ENCODE measurements around the gene VIL1. TPM values are rescaled to one million over a fixed set of nuclear protein-coding genes. Genes with fewer than 3 reads are reported as not detected.

The VIL1 gene
- total RNA-seq, 1 experiment from 2014 or later, result not detected

DNA sequence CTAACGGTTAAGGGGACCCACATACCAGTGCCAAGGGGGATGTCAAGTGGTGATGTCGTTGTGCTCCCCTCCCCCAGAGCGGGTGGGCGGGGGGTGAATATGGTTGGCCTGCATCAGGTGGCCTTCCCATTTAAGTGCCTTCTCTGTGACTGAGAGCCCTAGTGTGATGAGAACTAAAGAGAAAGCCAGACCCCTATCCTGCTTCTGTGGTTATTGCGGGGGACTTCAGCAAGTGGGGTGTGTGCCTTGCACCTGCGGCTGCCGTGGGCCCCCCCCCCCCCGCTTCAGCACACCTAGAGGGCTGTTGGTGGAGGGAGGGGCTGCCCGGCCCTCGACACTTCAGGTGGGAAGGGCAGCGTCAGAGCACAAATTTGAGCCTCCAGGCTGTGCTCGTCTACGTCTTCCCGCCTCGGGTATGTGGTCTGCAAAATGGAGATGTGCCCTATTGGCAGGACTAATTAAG is 13.1 kb upstream of the VIL1 start:
- peaks cover 42% of the 10 kb centered on the region for H3K4me1 ChIP-seq (ENCODE audit: low read length)
- peak overlapping the region; percentile 67 for H3K4me3 ChIP-seq (ENCODE audit: low read length)
- H3K9me2 ChIP-seq (replicated peaks; ENCODE audit: insufficient read depth, low read length), result no peaks in the 10 kb centered on the region
- H3K27ac ChIP-seq (ENCODE audit: low read length), result peak overlapping the region; percentile 30; the same call in 1 of the 2 replicates
- peak overlapping the region; percentile 79 for H3K4me2 ChIP-seq (ENCODE audit: low read depth, low read length, poor library complexity, severe bottlenecking)
- no peaks in the 10 kb centered on the region for H3K9me3 ChIP-seq (ENCODE audit: low read length)
- H3K9ac ChIP-seq (ENCODE audit: low read length), result peak overlapping the region; percentile 63
- no peaks in the 10 kb centered on the region for H4K20me1 ChIP-seq (ENCODE audit: insufficient read depth, low read depth, low read length)
- H3K79me2 ChIP-seq (ENCODE audit: low read length), result peaks cover 16% of the 10 kb centered on the region
- H3K36me3 ChIP-seq (ENCODE audit: insufficient read depth, low read length), result peaks cover 12% of the 10 kb centered on the region; the same call in 1 of the 2 replicates
- no peak for DNase-seq
- H3K27me3 ChIP-seq (ENCODE audit: low read length), result no peaks in the 10 kb centered on the region
- H2AFZ ChIP-seq (ENCODE audit: low read length), result 0 out of 2 replicates have a peak overlapping the region, but pooled peaks have one; percentile 51

DNA sequence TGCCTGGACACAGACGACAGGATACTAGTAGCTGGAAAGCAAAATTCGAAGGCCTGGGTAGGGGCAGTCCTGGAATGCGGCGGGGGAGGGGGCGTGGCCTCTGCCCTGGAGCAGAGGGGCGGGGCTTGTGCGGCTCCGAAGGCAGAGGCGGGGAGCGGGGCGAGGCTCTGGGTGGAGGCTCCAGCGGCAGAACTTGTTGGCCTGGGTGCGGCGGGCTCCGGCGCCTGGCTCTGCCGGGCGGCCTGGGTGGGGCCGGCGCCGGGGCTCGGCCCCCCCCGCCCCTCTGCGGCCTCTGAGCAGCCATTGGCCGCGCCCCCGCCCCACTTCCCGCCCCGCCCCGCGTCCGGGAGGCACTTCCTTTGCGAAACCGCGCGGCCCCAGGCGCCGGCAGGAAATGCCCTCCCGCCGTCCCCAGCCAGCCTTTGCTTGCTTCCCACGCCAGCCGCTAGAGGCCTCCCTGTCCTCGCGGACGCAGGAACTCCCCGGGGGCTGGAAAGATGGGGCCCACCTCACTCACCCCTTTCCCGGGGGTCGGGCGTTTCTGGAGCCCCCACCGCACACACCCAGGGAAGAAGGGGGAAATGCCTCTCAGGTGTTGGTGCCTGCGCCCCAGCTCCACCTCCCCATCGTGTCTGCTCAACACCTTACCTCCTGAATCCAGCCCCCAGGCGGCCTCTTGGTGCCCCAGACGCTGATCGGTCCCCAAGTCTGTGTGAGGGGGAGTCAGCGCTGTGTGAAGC is 12.5 kb upstream of the VIL1 start:
- Histone ChIP-seq H3K27ac (ENCODE audit: low read length) (peak overlapping the region; percentile 33; the same call in 1 of the 2 replicates), H3K9me2 (replicated peaks; ENCODE audit: insufficient read depth, low read length) (no peaks in the 10 kb centered on the region), H3K4me2 (ENCODE audit: low read depth, low read length, poor library complexity, severe bottlenecking) (peak overlapping the region; percentile 79), H3K36me3 (ENCODE audit: insufficient read depth, low read length) (peaks cover 12% of the 10 kb centered on the region; the same call in 1 of the 2 replicates), H3K79me2 (ENCODE audit: low read length) (peaks cover 11% of the 10 kb centered on the region), H3K4me3 (ENCODE audit: low read length) (peak overlapping the region; percentile 76), H3K9ac (ENCODE audit: low read length) (peak overlapping the region; percentile 81), H3K9me3 (ENCODE audit: low read length) (no peaks in the 10 kb centered on the region), H3K27me3 (ENCODE audit: low read length) (no peaks in the 10 kb centered on the region), H2AFZ (ENCODE audit: low read length) (peak overlapping the region; percentile 68), H4K20me1 (ENCODE audit: insufficient read depth, low read depth, low read length) (no peaks in the 10 kb centered on the region), H3K4me1 (ENCODE audit: low read length) (peaks cover 37% of the 10 kb centered on the region)
- DNase-seq, result peak; percentile 98

DNA sequence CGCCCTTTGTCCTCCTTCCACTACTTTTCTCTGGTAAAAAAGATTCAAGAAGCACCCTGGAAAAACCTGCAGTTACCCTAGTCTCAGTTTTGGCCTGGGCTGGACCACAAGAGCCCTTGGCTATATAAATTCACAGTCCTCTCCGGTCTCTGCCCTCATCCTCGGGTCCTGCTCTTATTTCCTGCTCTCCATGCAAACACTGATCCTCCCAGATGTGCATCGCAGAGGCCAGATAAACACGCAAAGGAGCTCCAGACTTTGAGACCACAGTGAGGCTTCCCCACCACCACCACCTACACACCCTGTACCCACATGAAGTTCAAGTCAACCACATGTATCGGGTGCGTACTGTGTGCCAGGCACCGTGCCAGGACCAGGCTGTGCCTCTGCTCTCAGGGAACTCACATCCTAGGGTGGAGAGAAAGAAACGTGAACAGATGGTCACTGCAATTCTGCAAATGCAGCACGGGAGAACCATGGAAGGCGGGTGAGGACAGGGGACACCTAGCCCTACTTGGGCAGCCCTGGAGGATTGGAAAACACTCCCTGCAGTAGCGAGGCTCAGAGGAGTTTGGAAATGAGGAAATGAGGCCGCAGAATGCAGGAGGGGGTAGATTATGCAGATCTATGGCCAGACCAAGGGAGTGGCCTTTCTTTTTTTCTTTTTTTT is 11.8 kb upstream of the VIL1 start:
- Histone ChIP-seq H3K79me2 (ENCODE audit: low read length) (peaks cover 4% of the 10 kb centered on the region; the same call in 1 of the 2 replicates), H3K4me2 (ENCODE audit: low read depth, low read length, poor library complexity, severe bottlenecking) (peak overlapping the region; percentile 76), H4K20me1 (ENCODE audit: insufficient read depth, low read depth, low read length) (no peaks in the 10 kb centered on the region), H3K27me3 (ENCODE audit: low read length) (no peaks in the 10 kb centered on the region), H3K9me3 (ENCODE audit: low read length) (no peaks in the 10 kb centered on the region), H3K4me3 (ENCODE audit: low read length) (peak overlapping the region; percentile 76), H3K36me3 (ENCODE audit: insufficient read depth, low read length) (peaks cover 10% of the 10 kb centered on the region; the same call in 1 of the 2 replicates), H2AFZ (ENCODE audit: low read length) (peak overlapping the region; percentile 68), H3K27ac (ENCODE audit: low read length) (peak overlapping the region; percentile 33; the same call in 1 of the 2 replicates), H3K4me1 (ENCODE audit: low read length) (peaks cover 34% of the 10 kb centered on the region), H3K9ac (ENCODE audit: low read length) (peak overlapping the region; percentile 81), H3K9me2 (replicated peaks; ENCODE audit: insufficient read depth, low read length) (no peaks in the 10 kb centered on the region)
- DNase-seq, result peak; percentile 60

- no peaks in the 10 kb centered on the region for H4K20me1 ChIP-seq (ENCODE audit: insufficient read depth, low read depth, low read length)
- no peak overlapping the region for H3K9ac ChIP-seq (ENCODE audit: low read length)
- peaks cover under 1% of the 10 kb centered on the region; the same call in 1 of the 2 replicates for H3K79me2 ChIP-seq (ENCODE audit: low read length)
- H3K27me3 ChIP-seq (ENCODE audit: low read length), result no peaks in the 10 kb centered on the region
- peaks cover 34% of the 10 kb centered on the region for H3K4me1 ChIP-seq (ENCODE audit: low read length)
- 0 out of 2 replicates have a peak, but pooled peaks cover 9% of the 10 kb centered on the region for H3K36me3 ChIP-seq (ENCODE audit: insufficient read depth, low read length)
- H3K9me3 ChIP-seq (ENCODE audit: low read length), result no peaks in the 10 kb centered on the region
- no peak overlapping the region for H3K4me3 ChIP-seq (ENCODE audit: low read length)
- no peak overlapping the region for H3K4me2 ChIP-seq (ENCODE audit: low read depth, low read length, poor library complexity, severe bottlenecking)
- H3K27ac ChIP-seq (ENCODE audit: low read length), result no peak overlapping the region
- DNase-seq, result peak; percentile 35
- H3K9me2 ChIP-seq (replicated peaks; ENCODE audit: insufficient read depth, low read length), result no peaks in the 10 kb centered on the region
- no peak overlapping the region for H2AFZ ChIP-seq (ENCODE audit: low read length)
Measured at GRCh38 chr2:218407717-218408116, 11.2 kb upstream of the VIL1 start.

DNA sequence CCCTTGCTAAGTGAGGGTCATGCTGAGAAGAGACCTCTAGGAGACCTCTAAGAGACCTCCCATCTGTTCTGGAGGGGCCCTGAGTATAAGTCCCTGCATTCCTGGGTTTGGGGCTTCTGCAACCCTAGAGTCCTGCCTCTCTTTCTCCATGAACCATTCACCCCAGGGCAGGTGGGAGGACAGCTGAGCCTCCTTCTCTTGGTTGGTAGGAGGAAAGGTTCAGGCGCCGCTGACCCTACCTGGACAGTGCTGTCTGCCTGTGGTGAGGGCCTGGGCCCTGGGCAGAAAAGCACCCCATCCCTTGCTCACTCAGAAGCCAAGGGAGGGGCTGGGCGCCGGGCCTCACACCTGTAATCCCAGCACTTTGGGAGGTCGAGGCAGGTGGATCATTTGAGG is 604 bp upstream of the VIL1 start:
- Histone ChIP-seq H3K9ac (ENCODE audit: low read length) (no peak overlapping the region), H3K4me2 (ENCODE audit: low read depth, low read length, poor library complexity, severe bottlenecking) (no peak overlapping the region)

GRCh38 chr2:218419630-218420216 is 800 bp downstream of the VIL1 start:
- H3K27ac ChIP-seq (ENCODE audit: low read length), result no peak overlapping the region
- no peak overlapping the region for H3K9ac ChIP-seq (ENCODE audit: low read length)
- H3K79me2 ChIP-seq (ENCODE audit: low read length), result no peaks in the 10 kb centered on the region
- no peaks in the 10 kb centered on the region for H3K36me3 ChIP-seq (ENCODE audit: insufficient read depth, low read length)
- no peak overlapping the region for H3K4me3 ChIP-seq (ENCODE audit: low read length)
- H3K9me2 ChIP-seq (replicated peaks; ENCODE audit: insufficient read depth, low read length), result no peaks in the 10 kb centered on the region
- no peak overlapping the region for H2AFZ ChIP-seq (ENCODE audit: low read length)
- no peaks in the 10 kb centered on the region for H3K9me3 ChIP-seq (ENCODE audit: low read length)
- no peak overlapping the region for H3K4me2 ChIP-seq (ENCODE audit: low read depth, low read length, poor library complexity, severe bottlenecking)
- peaks cover 4% of the 10 kb centered on the region for H3K4me1 ChIP-seq (ENCODE audit: low read length)
- H4K20me1 ChIP-seq (ENCODE audit: insufficient read depth, low read depth, low read length), result no peaks in the 10 kb centered on the region
- DNase-seq, result peak; percentile 33
- no peaks in the 10 kb centered on the region for H3K27me3 ChIP-seq (ENCODE audit: low read length)

More for the DNA sequence above, 604 bp upstream of the VIL1 start:
- Histone ChIP-seq H3K9me2 (replicated peaks; ENCODE audit: insufficient read depth, low read length) (no peaks in the 10 kb centered on the region), H3K36me3 (ENCODE audit: insufficient read depth, low read length) (no peaks in the 10 kb centered on the region), H3K4me1 (ENCODE audit: low read length) (peaks cover 4% of the 10 kb centered on the region), H3K27me3 (ENCODE audit: low read length) (no peaks in the 10 kb centered on the region), H2AFZ (ENCODE audit: low read length) (no peak overlapping the region), H4K20me1 (ENCODE audit: insufficient read depth, low read depth, low read length) (no peaks in the 10 kb centered on the region), H3K79me2 (ENCODE audit: low read length) (no peaks in the 10 kb centered on the region), H3K9me3 (ENCODE audit: low read length) (no peaks in the 10 kb centered on the region), H3K4me3 (ENCODE audit: low read length) (no peak overlapping the region), H3K27ac (ENCODE audit: low read length) (no peak overlapping the region)
- peak; percentile 41 for DNase-seq

DNA sequence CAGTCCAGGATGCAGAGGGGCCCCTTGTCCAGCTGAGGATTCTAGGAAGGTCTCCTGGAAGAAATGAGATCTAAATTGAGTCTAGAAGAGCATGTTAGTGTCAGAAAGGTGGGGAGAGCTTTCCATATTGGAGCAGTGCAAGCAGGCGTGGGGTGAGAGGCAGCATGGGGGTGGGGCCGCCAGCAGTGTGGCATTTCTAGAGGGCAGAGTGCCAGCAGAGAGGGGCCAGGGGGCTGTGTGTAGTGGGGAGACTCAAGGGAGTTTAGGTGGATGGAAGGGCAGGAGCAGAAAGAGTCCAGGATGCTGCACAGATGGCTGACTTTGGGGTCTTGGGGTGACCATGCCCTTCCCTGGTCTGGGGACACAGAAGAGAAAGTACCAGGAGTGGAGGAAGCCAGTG is 2.1 kb downstream of the VIL1 start:
- no peak overlapping the region for H3K9ac ChIP-seq (ENCODE audit: low read length)
- H3K4me2 ChIP-seq (ENCODE audit: low read depth, low read length, poor library complexity, severe bottlenecking), result no peak overlapping the region

More for the DNA sequence above, 2.1 kb downstream of the VIL1 start:
- peaks cover 4% of the 10 kb centered on the region for H3K4me1 ChIP-seq (ENCODE audit: low read length)
- H3K9me3 ChIP-seq (ENCODE audit: low read length), result no peaks in the 10 kb centered on the region
- no peak overlapping the region for H2AFZ ChIP-seq (ENCODE audit: low read length)
- H3K4me3 ChIP-seq (ENCODE audit: low read length), result no peak overlapping the region
- no peaks in the 10 kb centered on the region for H3K79me2 ChIP-seq (ENCODE audit: low read length)
- H3K27me3 ChIP-seq (ENCODE audit: low read length), result no peaks in the 10 kb centered on the region
- H3K27ac ChIP-seq (ENCODE audit: low read length), result no peak overlapping the region
- no peaks in the 10 kb centered on the region for H3K36me3 ChIP-seq (ENCODE audit: insufficient read depth, low read length)
- peak; percentile 27 for DNase-seq
- H4K20me1 ChIP-seq (ENCODE audit: insufficient read depth, low read depth, low read length), result no peaks in the 10 kb centered on the region
- no peaks in the 10 kb centered on the region for H3K9me2 ChIP-seq (replicated peaks; ENCODE audit: insufficient read depth, low read length)

All from Karpas-422 (cell line).